DMS79 treated with DMSO at 0.1 percent for 48 hours (cell line): ENCODE data around the gene ATP8B1.
"Not testable (repeated sequence)": the region's sequence is repeated elsewhere in the genome, so short reads cannot be mapped to it uniquely, and the experiment has no call there.

Experiments used
- DNase-seq: peaks from one replicate; lab custom pipeline; 2025; lab: John Stamatoyannopoulos, UW

The ATP8B1 gene

GRCh38 chr18:57764995-57765394 is 38.1 kb downstream of the ATP8B1 start:
- DNase-seq: no peak

- DNase-seq: no peak
These were observed 39.0 kb downstream of the ATP8B1 start for GRCh38 chr18:57764087-57764486.

GRCh38 chr18:57762686-57763085 is 40.4 kb downstream of the ATP8B1 start:
- DNase-seq: no peak

- DNase-seq: no peak
These were observed 43.5 kb downstream of the ATP8B1 start for GRCh38 chr18:57759650-57760049.

GRCh38 chr18:57755473-57756067 is 47.5 kb downstream of the ATP8B1 start:
- DNase-seq: no peak

GRCh38 chr18:57754577-57755338 is 48.4 kb downstream of the ATP8B1 start:
- no peak for DNase-seq

- no peak for DNase-seq
These were observed 50.1 kb downstream of the ATP8B1 start for GRCh38 chr18:57753063-57753462.

GRCh38 chr18:57749604-57749970 is 53.5 kb downstream of the ATP8B1 start:
- no peak for DNase-seq

- no peak for DNase-seq
These were observed 54.1 kb downstream of the ATP8B1 start for GRCh38 chr18:57748770-57749603.

- no peak for DNase-seq
These were observed 55.1 kb downstream of the ATP8B1 start for GRCh38 chr18:57747809-57748680.

GRCh38 chr18:57744211-57744694 is 58.9 kb downstream of the ATP8B1 start:
- no peak for DNase-seq

- no peak for DNase-seq
These were observed 60.1 kb downstream of the ATP8B1 start for GRCh38 chr18:57743008-57743407.

GRCh38 chr18:57741273-57741672 is 61.8 kb downstream of the ATP8B1 start:
- DNase-seq: no peak

- no peak for DNase-seq
These were observed 65.0 kb downstream of the ATP8B1 start for GRCh38 chr18:57738078-57738477.

- DNase-seq: no peak
These were observed 65.6 kb downstream of the ATP8B1 start for GRCh38 chr18:57737400-57738060.

GRCh38 chr18:57735042-57735441 is 68.1 kb downstream of the ATP8B1 start:
- DNase-seq: not testable (repeated sequence)

- DNase-seq: no peak
These were observed 69.3 kb downstream of the ATP8B1 start for GRCh38 chr18:57733861-57734260.

GRCh38 chr18:57730146-57730545 is 73.0 kb downstream of the ATP8B1 start:
- DNase-seq: no peak

GRCh38 chr18:57728941-57729511 is 74.1 kb downstream of the ATP8B1 start:
- DNase-seq: no peak

GRCh38 chr18:57727952-57728807 is 74.9 kb downstream of the ATP8B1 start:
- DNase-seq: peak; percentile 48
